ENCODE results near the gene SH3RF2. TPM values are rescaled to one million over a fixed set of nuclear protein-coding genes. Genes with fewer than 3 reads are reported as not detected.

The SH3RF2 gene
- total and polyA plus RNA-seq, 2 donors (not counting 1 experiment from before 2014, with no cell fraction given): 0.03 TPM; not detected in 1

GRCh38 chr5:145917288-145917687, 19.1 kb upstream of the SH3RF2 start:
- H3K4me3 ChIP-seq (ENCODE audit: control extremely low read depth in 1 of 5, extremely low read depth in 1 of 5, insufficient read depth in 1 of 5, low read depth in 2 of 5, low read length in 4 of 5): no peak overlapping the region
- no peaks in the 10 kb centered on the region for H3K9me3 ChIP-seq (ENCODE audit: control extremely low read depth in 1 of 3, control insufficient read depth in 2 of 3, insufficient read depth in 1 of 3, low read length in 2 of 3)
- H3K79me2 ChIP-seq (ENCODE audit: control insufficient read depth, insufficient read depth, low read length): no peaks in the 10 kb centered on the region
- H3K36me3 ChIP-seq (replicated peaks in 1 of 2; ENCODE audit: control extremely low read depth in 1 of 2, control insufficient read depth in 1 of 2, extremely low read depth in 1 of 2, insufficient read depth in 2 of 2, low read length in 1 of 2): no peaks in the 10 kb centered on the region
- H4K20me1 ChIP-seq (ENCODE audit: control insufficient read depth, insufficient read depth, low read length, poor library complexity, severe bottlenecking): no peaks in the 10 kb centered on the region
- ChIA-PET CTCF (no interaction called here), POLR2A (no interaction called here)
- TF ChIP-seq CTCF (IDR thresholded peaks at IDR 0.05) (no peak), EZH2 (IDR thresholded peaks at IDR 0.05; ENCODE audit: borderline replicate concordance, insufficient read depth, low read depth, low read length, poor library complexity, severe bottlenecking) (no peak)
- no peaks in the 10 kb centered on the region for H3K4me1 ChIP-seq (ENCODE audit: control insufficient read depth in 2 of 2, insufficient read depth in 2 of 2, low read length in 2 of 2)
- H3K9ac ChIP-seq (ENCODE audit: low read length): no peak overlapping the region
- H3K27ac ChIP-seq (ENCODE audit: low read length in 2 of 2): no peak overlapping the region
- DNase-seq (no peak), ATAC-seq (ENCODE audit: low read depth) (no peak)
- Mint-ChIP-seq H3K27me3 (peaks cover 7% of the 10 kb centered on the region), H3K4me1 (no peaks in the 10 kb centered on the region), H3K9me3 (ENCODE audit: insufficient read depth) (no peaks in the 10 kb centered on the region), H3K4me3 (no peak overlapping the region), H3K27ac (no peak overlapping the region)
- intact Hi-C loops (cut with micrococcal nuclease): no loop called here
- H3K27me3 ChIP-seq (replicated peaks in 1 of 4; ENCODE audit: control extremely low read depth in 1 of 4, control insufficient read depth in 3 of 4, insufficient read depth in 4 of 4, low read length in 3 of 4): no peaks in the 10 kb centered on the region
- H2AFZ ChIP-seq (ENCODE audit: insufficient read depth, low read depth, low read length, poor library complexity, severe bottlenecking): no peak overlapping the region
- H3K4me2 ChIP-seq (replicated peaks; ENCODE audit: low read depth, low read length, poor library complexity, severe bottlenecking): no peak overlapping the region

GRCh38 chr5:145918397-145918796, 18.0 kb upstream of the SH3RF2 start:
- ChIA-PET CTCF (no interaction called here), POLR2A (no interaction called here)
- Histone ChIP-seq H2AFZ (ENCODE audit: insufficient read depth, low read depth, low read length, poor library complexity, severe bottlenecking) (no peak overlapping the region), H3K4me2 (replicated peaks; ENCODE audit: low read depth, low read length, poor library complexity, severe bottlenecking) (no peak overlapping the region), H3K36me3 (replicated peaks in 1 of 2; ENCODE audit: control extremely low read depth in 1 of 2, control insufficient read depth in 1 of 2, extremely low read depth in 1 of 2, insufficient read depth in 2 of 2, low read length in 1 of 2) (no peaks in the 10 kb centered on the region), H3K79me2 (ENCODE audit: control insufficient read depth, insufficient read depth, low read length) (no peaks in the 10 kb centered on the region), H3K9ac (ENCODE audit: low read length) (no peak overlapping the region), H3K4me3 (ENCODE audit: control extremely low read depth in 1 of 5, extremely low read depth in 1 of 5, insufficient read depth in 1 of 5, low read depth in 2 of 5, low read length in 4 of 5) (no peak overlapping the region), H3K4me1 (ENCODE audit: control insufficient read depth in 2 of 2, insufficient read depth in 2 of 2, low read length in 2 of 2) (no peaks in the 10 kb centered on the region), H4K20me1 (ENCODE audit: control insufficient read depth, insufficient read depth, low read length, poor library complexity, severe bottlenecking) (no peaks in the 10 kb centered on the region), H3K27me3 (replicated peaks in 1 of 4; ENCODE audit: control extremely low read depth in 1 of 4, control insufficient read depth in 3 of 4, insufficient read depth in 4 of 4, low read length in 3 of 4) (no peaks in the 10 kb centered on the region), H3K9me3 (ENCODE audit: control extremely low read depth in 1 of 3, control insufficient read depth in 2 of 3, insufficient read depth in 1 of 3, low read length in 2 of 3) (no peaks in the 10 kb centered on the region), H3K27ac (ENCODE audit: low read length in 2 of 2) (no peak overlapping the region)
- Mint-ChIP-seq H3K9me3 (ENCODE audit: insufficient read depth) (no peaks in the 10 kb centered on the region), H3K27me3 (peaks cover 8% of the 10 kb centered on the region), H3K4me3 (no peak overlapping the region), H3K27ac (no peak overlapping the region), H3K4me1 (no peaks in the 10 kb centered on the region)
- TF ChIP-seq CTCF (IDR thresholded peaks at IDR 0.05) (no peak), EZH2 (IDR thresholded peaks at IDR 0.05; ENCODE audit: borderline replicate concordance, insufficient read depth, low read depth, low read length, poor library complexity, severe bottlenecking) (no peak)
- DNase-seq (no peak), ATAC-seq (ENCODE audit: low read depth) (no peak)
- 100% methylated on average over 1 of the region's 2 CpGs for WGBS (ENCODE audit: insufficient coverage)
- intact Hi-C loops (cut with micrococcal nuclease): no loop called here

Measured in B cell (primary cell).